Stimulated activated CD4-positive, alpha-beta T cell treated with anti-CD3 and anti-CD28 coated beads, Interleukin-4, amount 100 ng/mL, for 24 hours (primary cell): ENCODE data around the gene GABRE.
"Not testable (repeated sequence)": the region's sequence is repeated elsewhere in the genome, so short reads cannot be mapped to it uniquely, and the experiment has no call there.

Experiments
- DNase-seq: peaks from one replicate; pipeline ENCODE4 v3.0.0-alpha.2; 2020

The GABRE gene

GRCh38 chrX:151966236-151966635, 8.2 kb downstream of the GABRE start:
- no peak for DNase-seq

GRCh38 chrX:151962034-151962433, 12.4 kb downstream of the GABRE start:
- DNase-seq: no peak

GRCh38 chrX:151958101-151958500, 16.4 kb downstream of the GABRE start:
- DNase-seq: no peak

- no peak for DNase-seq
Measured at GRCh38 chrX:151954730-151955129, 19.7 kb downstream of the GABRE start.

- DNase-seq: no peak
Measured at GRCh38 chrX:151938172-151938571, 36.3 kb downstream of the GABRE start.

GRCh38 chrX:151935358-151935757, 39.1 kb downstream of the GABRE start:
- no peak for DNase-seq

- DNase-seq: no peak
Measured at GRCh38 chrX:151929126-151929525, 45.4 kb downstream of the GABRE start.

GRCh38 chrX:151923648-151924047, 50.8 kb downstream of the GABRE start:
- no peak for DNase-seq

GRCh38 chrX:151922692-151923091, 51.8 kb downstream of the GABRE start:
- no peak for DNase-seq

GRCh38 chrX:151921866-151922265, 52.6 kb downstream of the GABRE start:
- DNase-seq: no peak

- DNase-seq: no peak
Measured at GRCh38 chrX:151921292-151921691, 53.2 kb downstream of the GABRE start.

- DNase-seq: no peak
Measured at GRCh38 chrX:151920530-151920929, 53.9 kb downstream of the GABRE start.

- no peak for DNase-seq
Measured at GRCh38 chrX:151920101-151920500, 54.4 kb downstream of the GABRE start.

- no peak for DNase-seq
Measured at GRCh38 chrX:151919610-151920009, 54.9 kb downstream of the GABRE start.

- DNase-seq: not testable (repeated sequence)
Measured at GRCh38 chrX:151918736-151919135, 55.7 kb downstream of the GABRE start.

GRCh38 chrX:151912780-151913179, 61.7 kb downstream of the GABRE start, which contains the start of gene MAGEA4:
Gene MAGEA4, plus strand, starts transcription at chrX:151912889. Its CDS starts 10,776 bp downstream, at chrX:151923665.
- no peak for DNase-seq

- no peak for DNase-seq
Measured at GRCh38 chrX:151912221-151912620, 62.3 kb downstream of the GABRE start.

GRCh38 chrX:151904989-151905388, 69.5 kb downstream of the GABRE start:
- no peak for DNase-seq
